ENCODE measurements around the gene PANX2. TPM values are rescaled to one million over a fixed set of nuclear protein-coding genes. Genes with fewer than 3 reads are reported as not detected.
A peak's percentile ranks its signal among the peaks of the same experiment; 100 is the strongest.

PANX2 gene
- total RNA-seq, 2 donors from 2014 or later = 0.67 to 1.7 TPM

DNA sequence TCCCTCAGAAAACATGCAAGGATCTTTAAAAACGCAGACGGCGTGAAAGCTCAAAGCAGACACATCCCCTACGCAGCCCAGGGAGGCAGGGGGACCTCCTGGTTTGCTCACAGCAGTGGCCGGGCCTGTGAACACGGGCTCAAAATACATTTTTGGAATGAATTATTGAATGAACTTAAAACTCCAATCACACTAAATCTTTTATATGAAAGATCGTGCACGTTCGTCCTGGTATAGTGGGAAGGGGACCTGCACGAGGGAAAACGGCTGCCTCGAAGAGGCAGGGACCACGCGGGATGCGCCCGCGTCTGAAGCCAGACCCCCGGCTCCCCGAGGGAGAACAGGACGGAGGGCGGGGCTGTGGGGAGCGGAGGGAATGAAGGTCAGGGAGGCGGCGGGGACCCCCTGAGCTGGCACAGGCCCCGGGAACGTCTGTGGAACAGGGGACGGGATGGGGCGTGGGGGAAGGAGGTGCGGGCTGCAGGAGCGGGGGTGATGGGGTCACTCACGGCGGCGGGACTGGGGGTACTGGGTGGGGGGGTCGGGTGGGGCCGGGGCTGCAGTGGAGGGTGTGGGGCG lies 1.3 kb upstream of the PANX2 start:
- H3K4me1 ChIP-seq = peaks cover 0 to 22% of the 10 kb centered on the region in 2 donors
- no peaks in the 10 kb centered on the region for H3K9me3 ChIP-seq
- H3K4me3 ChIP-seq = peak overlapping the region; percentile 40 to 56
- no peak overlapping the region for H3K27ac ChIP-seq
- no peak for DNase-seq (ENCODE audit: low spot score)
- TF ChIP-seq CTCF (IDR thresholded peaks at IDR 0.05) = no peak
- no peaks in the 10 kb centered on the region for H3K27me3 ChIP-seq
- no peaks in the 10 kb centered on the region for H3K36me3 ChIP-seq

- Histone ChIP-seq H3K4me3 (peak overlapping the region; percentile 40 to 56), H3K36me3 (no peaks in the 10 kb centered on the region), H3K9me3 (no peaks in the 10 kb centered on the region), H3K27ac (no peak overlapping the region), H3K27me3 (no peaks in the 10 kb centered on the region), H3K4me1 (peaks cover 0 to 22% of the 10 kb centered on the region in 2 donors)
- DNase-seq (ENCODE audit: low spot score) = no peak
- TF ChIP-seq CTCF (IDR thresholded peaks at IDR 0.05) = no peak
Observed at GRCh38 chr22:50169774-50170341, 673 bp upstream of the PANX2 start.

GRCh38 chr22:50171319-50171964 lies 911 bp downstream of the PANX2 start:
- Histone ChIP-seq H3K27ac (no peak overlapping the region), H3K4me1 (peaks cover 0 to 22% of the 10 kb centered on the region in 2 donors), H3K27me3 (no peaks in the 10 kb centered on the region), H3K9me3 (no peaks in the 10 kb centered on the region), H3K4me3 (no peak overlapping the region), H3K36me3 (no peaks in the 10 kb centered on the region)
- no peak for DNase-seq (ENCODE audit: low spot score)
- TF ChIP-seq CTCF (IDR thresholded peaks at IDR 0.05) = no peak

GRCh38 chr22:50171965-50172421 lies 1.5 kb downstream of the PANX2 start:
- Histone ChIP-seq H3K27me3 (no peaks in the 10 kb centered on the region), H3K4me1 (peaks cover 0 to 22% of the 10 kb centered on the region in 2 donors), H3K36me3 (no peaks in the 10 kb centered on the region), H3K9me3 (no peaks in the 10 kb centered on the region), H3K4me3 (no peak overlapping the region), H3K27ac (no peak overlapping the region)
- no peak for TF ChIP-seq CTCF (IDR thresholded peaks at IDR 0.05)
- no peak for DNase-seq (ENCODE audit: low spot score)

GRCh38 chr22:50173311-50173982 lies 2.9 kb downstream of the PANX2 start:
- DNase-seq (ENCODE audit: low spot score) = no peak
- Histone ChIP-seq H3K9me3 (no peaks in the 10 kb centered on the region), H3K4me1 (peaks cover 0 to 28% of the 10 kb centered on the region in 2 donors), H3K27ac (no peak overlapping the region), H3K27me3 (no peaks in the 10 kb centered on the region), H3K4me3 (no peak overlapping the region), H3K36me3 (no peaks in the 10 kb centered on the region)
- no peak for TF ChIP-seq CTCF (IDR thresholded peaks at IDR 0.05)

Data from right atrium auricular region (tissue), 2 donors.